HG02798 (cell line): Measurements from ENCODE around the gene CCDC18.
"Not testable (repeated sequence)": the region's sequence is repeated elsewhere in the genome, so short reads cannot be mapped to it uniquely, and the experiment has no call there.

ENCODE experiments used
- ATAC-seq: cut with Tn5 transposase; IDR thresholded peaks from one replicate; pipeline ENCODE4 v1.9.1; 2021; ENCODE audit warnings: mild to moderate bottlenecking; ENCODE audit not compliant: unreplicated experiment, poor library complexity

Gene CCDC18

GRCh38 chr1:93170141-93170678, 10.3 kb upstream of the CCDC18 start:
- ATAC-seq = not testable (repeated sequence)

- no peak for ATAC-seq
Measured at GRCh38 chr1:93171549-93172034, 8.9 kb upstream of the CCDC18 start.

GRCh38 chr1:93172778-93173177, 7.7 kb upstream of the CCDC18 start:
- ATAC-seq = no peak

GRCh38 chr1:93174638-93175037, 5.9 kb upstream of the CCDC18 start:
- not testable (repeated sequence) for ATAC-seq

- ATAC-seq = no peak
Measured at GRCh38 chr1:93177991-93178390, 2.5 kb upstream of the CCDC18 start.

- no peak for ATAC-seq
Measured at GRCh38 chr1:93178418-93178817, 2.1 kb upstream of the CCDC18 start.

- ATAC-seq = peak; percentile 89
Measured at GRCh38 chr1:93179886-93180722, 420 bp upstream of the CCDC18 start, which contains the start of gene TMED5. Gene TMED5 (minus strand): TSS chr1:93180413. CDS start chr1:93180242, 171 bp downstream.

GRCh38 chr1:93186667-93187066, 6.1 kb downstream of the CCDC18 start:
- peak; percentile 43 for ATAC-seq

- no peak for ATAC-seq
Measured at GRCh38 chr1:93190432-93190831, 9.9 kb downstream of the CCDC18 start.

GRCh38 chr1:93194231-93194990, 13.9 kb downstream of the CCDC18 start:
- no peak for ATAC-seq

GRCh38 chr1:93196591-93196990, 16.1 kb downstream of the CCDC18 start:
- ATAC-seq = no peak

- ATAC-seq = no peak
Measured at GRCh38 chr1:93199150-93199549, 18.6 kb downstream of the CCDC18 start.

- no peak for ATAC-seq
Measured at GRCh38 chr1:93200086-93200620, 19.6 kb downstream of the CCDC18 start.

- no peak for ATAC-seq
Measured at GRCh38 chr1:93200714-93201113, 20.2 kb downstream of the CCDC18 start.

GRCh38 chr1:93205892-93206566, 25.5 kb downstream of the CCDC18 start:
- ATAC-seq = no peak

- no peak for ATAC-seq
Measured at GRCh38 chr1:93206567-93206954, 26.0 kb downstream of the CCDC18 start.

- no peak for ATAC-seq
Measured at GRCh38 chr1:93207211-93207610, 26.7 kb downstream of the CCDC18 start.

- no peak for ATAC-seq
Measured at GRCh38 chr1:93215322-93215721, 34.8 kb downstream of the CCDC18 start.

GRCh38 chr1:93219443-93219842, 38.9 kb downstream of the CCDC18 start:
- ATAC-seq = peak; percentile 77

GRCh38 chr1:93220716-93221115, 40.2 kb downstream of the CCDC18 start:
- ATAC-seq = not testable (repeated sequence)
